Effector memory CD4-positive, alpha-beta T cell (primary cell): ENCODE measurements around the gene RHBDL1.

ENCODE experiments used
- DNase-seq, 3 donors: peaks; one replicate each; pipeline ENCODE4 v3.0.0-alpha.2; 2020
- H3K27ac ChIP-seq: 2 replicates; pipeline ENCODE4 v1.7.0; 2013; ENCODE audit warnings: mild to moderate bottlenecking, low read length, moderate library complexity; ENCODE audit not compliant: insufficient read depth, poor library complexity, severe bottlenecking
- H3K27me3 ChIP-seq: replicated peaks from 2 replicates; pipeline ENCODE4 v1.7.0; 2013; ENCODE audit warnings: mild to moderate bottlenecking, low read length; ENCODE audit not compliant: insufficient read depth, control insufficient read depth, poor library complexity, severe bottlenecking
- H3K36me3 ChIP-seq: 2 replicates; pipeline ENCODE4 v1.7.0; 2013; ENCODE audit warnings: mild to moderate bottlenecking, low read length, moderate library complexity; ENCODE audit not compliant: control insufficient read depth, insufficient read depth
- H3K4me1 ChIP-seq: 2 replicates; pipeline ENCODE4 v1.7.0; 2013; ENCODE audit warnings: low read length, mild to moderate bottlenecking; ENCODE audit not compliant: control insufficient read depth, insufficient read depth, poor library complexity, severe bottlenecking
- H3K4me3 ChIP-seq: 2 replicates; pipeline ENCODE4 v1.7.0; 2013; ENCODE audit warnings: low read length, low read depth, mild to moderate bottlenecking; ENCODE audit not compliant: insufficient read depth, poor library complexity, severe bottlenecking
- H3K9me3 ChIP-seq: 2 replicates; pipeline ENCODE4 v1.7.0; 2013; ENCODE audit warnings: mild to moderate bottlenecking, low read length, moderate library complexity; ENCODE audit not compliant: control insufficient read depth

Gene RHBDL1

DNA sequence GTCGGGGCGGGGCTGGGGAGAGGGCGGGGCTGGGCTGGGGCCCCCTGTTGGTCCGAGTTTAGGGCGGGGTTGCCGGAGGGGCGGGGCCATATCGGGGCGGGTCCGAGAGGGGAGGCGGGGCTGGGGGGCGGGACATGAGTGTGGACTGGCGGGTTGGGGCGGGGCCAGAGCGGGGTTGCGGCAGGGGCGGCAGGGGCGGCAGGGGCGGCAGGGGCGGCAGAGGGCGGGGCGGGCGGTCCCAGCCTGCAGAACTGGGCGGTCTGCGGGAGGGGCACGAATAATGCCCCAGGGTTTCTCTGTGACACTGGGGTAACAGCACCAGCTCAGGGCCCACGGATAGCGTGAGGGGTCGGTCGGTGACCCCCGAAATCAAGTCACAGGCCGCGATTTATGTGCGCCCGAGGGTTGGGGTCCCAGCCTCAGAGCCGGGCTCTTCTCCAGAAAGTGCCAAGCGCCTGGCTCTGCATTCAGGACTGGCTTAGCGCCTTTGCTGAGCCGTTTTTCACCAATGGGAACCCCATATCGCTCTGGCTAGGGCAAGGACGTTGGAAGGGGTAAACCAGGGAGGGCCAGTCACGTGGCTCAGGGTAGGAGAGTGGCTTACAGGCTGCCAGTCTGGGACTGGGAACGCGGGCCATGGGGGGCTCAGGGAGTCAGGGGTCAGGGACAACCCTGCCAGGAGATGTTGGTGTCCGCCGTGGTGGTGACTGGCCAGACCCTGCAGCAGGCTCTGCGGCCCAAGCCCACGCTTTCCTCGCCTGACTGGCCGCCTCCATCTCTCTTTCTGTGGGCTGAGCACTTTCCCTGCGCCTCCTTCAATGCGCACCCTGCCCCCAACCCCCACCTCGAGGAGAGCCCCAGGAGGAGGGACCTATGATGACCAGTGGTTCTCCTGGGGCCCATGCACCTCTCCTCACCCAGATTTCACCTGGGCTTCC lies 38.1 kb upstream of the RHBDL1 start:
- Histone ChIP-seq H3K36me3 (no peaks in the 10 kb centered on the region), H3K4me1 (peaks cover 21% of the 10 kb centered on the region), H3K9me3 (no peaks in the 10 kb centered on the region), H3K27me3 (no peaks in the 10 kb centered on the region), H3K27ac (peak overlapping the region; percentile 83), H3K4me3 (peak overlapping the region; percentile 96)
- peak; percentile 80 to 85 (median 83) for DNase-seq

GRCh38 chr16:638034-638543 lies 37.4 kb upstream of the RHBDL1 start:
- peaks cover 24% of the 10 kb centered on the region for H3K4me1 ChIP-seq
- H3K36me3 ChIP-seq, result no peaks in the 10 kb centered on the region

DNA sequence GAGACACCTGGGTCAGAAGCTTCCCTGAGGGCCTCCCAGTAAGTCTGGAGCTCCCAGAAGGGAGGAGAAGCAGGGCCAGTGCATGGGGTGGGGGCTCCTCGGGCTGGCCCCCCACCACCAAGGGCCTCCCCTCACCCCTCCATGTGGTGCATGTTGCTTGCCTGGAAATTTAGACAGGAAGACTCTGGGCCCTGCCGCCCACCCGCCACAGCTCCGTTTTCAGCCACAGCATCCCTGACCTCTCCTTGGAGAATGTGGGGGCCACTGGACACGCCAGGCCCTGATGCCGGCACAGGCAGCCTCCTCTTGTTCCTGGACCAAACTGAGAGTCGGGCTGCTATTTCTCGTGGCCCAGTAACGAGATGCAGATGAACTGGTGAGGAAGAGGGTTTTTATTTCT lies 36.6 kb upstream of the RHBDL1 start:
- H3K27ac ChIP-seq, result no peak overlapping the region
- no peak for DNase-seq
- peaks cover 24% of the 10 kb centered on the region for H3K4me1 ChIP-seq
- H3K36me3 ChIP-seq, result no peaks in the 10 kb centered on the region
- no peaks in the 10 kb centered on the region for H3K9me3 ChIP-seq
- H3K4me3 ChIP-seq, result no peak overlapping the region
- H3K27me3 ChIP-seq, result no peaks in the 10 kb centered on the region

More at GRCh38 chr16:638034-638543, 37.4 kb upstream of the RHBDL1 start:
- Histone ChIP-seq H3K4me3 (no peak overlapping the region), H3K27ac (no peak overlapping the region), H3K9me3 (no peaks in the 10 kb centered on the region), H3K27me3 (no peaks in the 10 kb centered on the region)
- no peak for DNase-seq

GRCh38 chr16:640614-641013 lies 34.9 kb upstream of the RHBDL1 start:
- no peak for DNase-seq
- H3K27ac ChIP-seq, result no peak overlapping the region
- H3K4me3 ChIP-seq, result no peak overlapping the region
- no peaks in the 10 kb centered on the region for H3K36me3 ChIP-seq
- H3K4me1 ChIP-seq, result peaks cover 17% of the 10 kb centered on the region
- H3K9me3 ChIP-seq, result no peaks in the 10 kb centered on the region
- H3K27me3 ChIP-seq, result no peaks in the 10 kb centered on the region

DNA sequence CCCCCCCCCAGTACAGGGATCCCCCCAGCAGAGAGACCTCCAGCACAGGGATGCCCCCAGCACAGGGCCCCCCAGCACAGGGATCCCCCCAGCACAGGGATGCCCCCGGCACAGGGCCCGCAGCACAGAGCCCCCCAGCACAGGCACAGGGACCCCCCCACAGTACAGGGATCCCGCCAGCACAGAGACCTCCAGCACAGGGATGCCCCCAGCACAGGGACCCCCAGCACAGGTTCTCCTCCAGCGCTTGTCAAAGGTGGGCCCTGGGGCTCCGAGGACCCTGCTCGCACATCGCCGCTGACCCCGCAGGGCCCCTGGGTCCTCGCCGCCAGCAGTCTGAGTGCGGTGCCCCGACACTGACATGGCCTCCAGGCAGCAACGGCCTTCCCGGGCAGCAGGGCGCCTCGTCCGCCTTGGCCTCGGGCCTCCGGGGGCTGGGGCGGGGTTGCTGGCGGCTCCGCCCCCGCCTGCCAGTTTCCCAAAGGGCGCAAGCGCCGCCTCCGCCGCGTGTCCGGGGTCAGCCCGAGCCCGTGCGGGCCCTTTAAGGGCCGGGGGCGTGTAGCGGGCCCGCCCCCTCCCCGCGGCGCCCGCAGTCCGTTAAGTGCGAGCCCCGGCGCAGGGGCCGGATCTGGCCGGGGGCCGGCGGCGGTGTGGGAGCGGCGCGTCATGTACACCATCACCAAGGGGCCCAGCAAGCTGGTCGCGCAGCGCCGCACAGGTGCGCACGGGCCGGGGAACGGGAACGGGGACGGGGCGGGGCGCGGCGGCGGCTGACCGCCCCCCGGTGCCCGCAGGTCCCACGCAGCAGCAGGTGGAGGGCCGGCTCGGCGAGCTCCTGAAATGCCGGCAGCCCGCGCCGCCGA lies 33.9 kb upstream of the RHBDL1 start, which contains the start of gene MCRIP2:
Gene MCRIP2, plus strand, starts transcription at position 503 of the 863 bp plus-strand sequence. Its CDS starts 164 bp downstream, at position 667.
- Histone ChIP-seq H3K9me3 (no peaks in the 10 kb centered on the region), H3K27me3 (no peaks in the 10 kb centered on the region), H3K4me1 (peaks cover 12% of the 10 kb centered on the region), H3K36me3 (no peaks in the 10 kb centered on the region), H3K4me3 (peak within 1 kb of the TSS; percentile 78), H3K27ac (peak within 1 kb of the TSS; percentile 42)
- DNase-seq, result peak; percentile 32 to 53 (median 38)

GRCh38 chr16:642189-643049 lies 33.1 kb upstream of the RHBDL1 start:
- Histone ChIP-seq H3K27ac (peak overlapping the region; percentile 18), H3K27me3 (no peaks in the 10 kb centered on the region), H3K4me1 (peaks cover 12% of the 10 kb centered on the region), H3K9me3 (no peaks in the 10 kb centered on the region), H3K36me3 (no peaks in the 10 kb centered on the region), H3K4me3 (peak overlapping the region; percentile 78)
- no peak for DNase-seq

DNA sequence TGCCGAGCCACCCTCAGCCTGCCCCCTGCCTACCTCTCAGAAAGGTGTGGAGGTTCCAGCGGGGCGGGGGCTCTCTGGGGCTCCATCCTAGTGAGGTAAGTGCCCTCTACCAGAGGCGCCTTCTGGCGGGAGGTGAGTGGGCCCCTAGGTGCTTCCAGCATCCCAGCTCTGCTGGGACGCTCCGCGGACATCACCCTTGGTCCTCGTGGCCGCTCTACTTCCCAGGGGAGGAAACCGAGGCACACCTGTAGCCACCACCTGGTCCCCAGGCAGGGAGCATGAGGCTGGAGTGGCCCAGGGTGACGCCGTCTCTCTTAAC lies 32.5 kb upstream of the RHBDL1 start:
- H3K36me3 ChIP-seq, result no peaks in the 10 kb centered on the region
- DNase-seq, result no peak
- no peak overlapping the region for H3K27ac ChIP-seq
- no peaks in the 10 kb centered on the region for H3K27me3 ChIP-seq
- no peaks in the 10 kb centered on the region for H3K9me3 ChIP-seq
- H3K4me1 ChIP-seq, result peaks cover 17% of the 10 kb centered on the region
- no peak overlapping the region for H3K4me3 ChIP-seq

- H3K4me3 ChIP-seq, result no peak overlapping the region
- no peaks in the 10 kb centered on the region for H3K36me3 ChIP-seq
- no peak overlapping the region for H3K27ac ChIP-seq
- peaks cover 27% of the 10 kb centered on the region for H3K4me1 ChIP-seq
- no peaks in the 10 kb centered on the region for H3K9me3 ChIP-seq
- DNase-seq, result no peak
- H3K27me3 ChIP-seq, result no peaks in the 10 kb centered on the region
Measured at GRCh38 chr16:644556-644955, 30.9 kb upstream of the RHBDL1 start.

DNA sequence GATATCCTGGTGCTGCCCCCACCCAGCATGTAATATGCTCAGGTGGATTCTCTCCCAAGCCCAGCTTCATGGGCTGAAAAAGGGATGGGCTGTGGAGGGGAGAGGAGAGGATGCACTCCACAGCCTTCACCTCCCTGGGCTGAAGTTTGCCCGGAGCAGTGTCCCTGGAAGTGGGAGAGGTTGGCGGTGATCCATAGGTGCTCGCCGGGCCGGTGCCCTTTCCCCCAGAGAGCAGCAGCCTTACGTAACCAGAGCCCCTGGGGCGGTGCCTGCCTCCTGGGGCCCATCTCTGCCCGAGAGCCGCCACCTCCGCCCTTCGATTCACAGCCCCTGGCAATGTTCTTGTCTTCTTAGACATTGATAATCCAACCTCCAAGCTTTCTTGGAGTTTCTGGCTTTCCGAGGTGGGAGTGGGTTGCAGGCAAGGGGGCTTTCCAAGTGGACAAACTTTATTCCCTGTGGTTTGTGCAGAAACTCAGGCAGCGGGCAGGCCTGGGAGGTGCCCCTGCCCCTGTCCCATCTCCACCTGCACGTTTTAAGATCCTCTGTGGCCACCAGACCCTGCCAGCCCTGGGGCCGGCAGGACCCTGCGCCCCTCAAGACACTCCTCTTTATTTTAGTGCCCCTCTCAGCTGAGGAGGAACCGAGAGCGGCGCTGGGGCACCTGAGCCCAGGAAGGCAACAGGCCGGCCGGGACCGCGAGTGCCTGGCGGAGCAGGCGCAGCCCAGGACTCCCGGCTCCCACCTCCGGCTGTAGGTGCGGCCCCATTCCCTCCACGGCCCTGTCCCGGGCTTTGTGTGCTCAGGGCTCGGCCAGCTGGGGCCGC lies 29.4 kb upstream of the RHBDL1 start:
- Histone ChIP-seq H3K9me3 (no peaks in the 10 kb centered on the region), H3K4me1 (peaks cover 30% of the 10 kb centered on the region), H3K36me3 (no peaks in the 10 kb centered on the region), H3K27ac (no peak overlapping the region), H3K4me3 (no peak overlapping the region), H3K27me3 (no peaks in the 10 kb centered on the region)
- DNase-seq, result no peak
